Measurements from ENCODE around the gene INMT. TPM values are rescaled to one million over a fixed set of nuclear protein-coding genes. Genes with fewer than 3 reads are reported as not detected.

The INMT gene
- total and polyA plus RNA-seq, 2 donors (not counting 1 experiment from before 2014, with no cell fraction given) = 0.15 TPM; not detected in 1

DNA sequence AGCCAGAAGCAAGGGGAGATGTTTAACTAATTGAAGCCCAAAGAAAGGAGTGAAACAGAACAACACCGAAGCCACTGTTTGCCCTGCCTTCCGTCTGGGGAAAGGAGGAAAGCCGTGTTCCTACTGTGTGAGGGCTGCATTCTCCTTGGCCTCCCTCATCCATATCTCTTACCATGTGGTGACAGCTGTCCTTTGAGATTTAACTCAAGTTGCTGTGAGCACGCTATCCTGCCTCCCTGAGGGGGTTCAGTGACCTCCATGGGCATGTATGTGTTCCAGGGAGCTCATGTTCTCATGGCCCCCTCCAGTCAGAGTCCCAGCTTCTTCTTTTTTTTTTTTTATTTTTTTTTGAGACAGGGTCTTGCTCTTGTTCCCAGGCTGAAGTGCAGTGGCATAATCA is 43.5 kb upstream of the INMT start:
- WGBS (ENCODE audit: insufficient coverage) = 100% methylated on average over 1 of the region's 4 CpGs
- ChIA-PET CTCF (interaction anchor here (1.0 kb wide), 1 partner anchor 31 kb away, joined by 3 read pairs; no protein-coding TSS in a partner anchor), POLR2A (no interaction called here)
- Mint-ChIP-seq H3K9me3 (ENCODE audit: insufficient read depth) (no peaks in the 10 kb centered on the region), H3K4me1 (no peaks in the 10 kb centered on the region), H3K4me3 (no peak overlapping the region), H3K27me3 (peaks cover 4% of the 10 kb centered on the region), H3K27ac (no peak overlapping the region)
- intact Hi-C loops (cut with micrococcal nuclease) = no loop called here
- no peak for DNase-seq
- Histone ChIP-seq H3K9ac (ENCODE audit: low read length) (no peak overlapping the region), H3K4me1 (ENCODE audit: control insufficient read depth in 2 of 2, insufficient read depth in 2 of 2, low read length in 2 of 2) (no peaks in the 10 kb centered on the region), H2AFZ (ENCODE audit: insufficient read depth, low read depth, low read length, poor library complexity, severe bottlenecking) (no peak overlapping the region), H3K9me3 (ENCODE audit: control extremely low read depth in 1 of 3, control insufficient read depth in 2 of 3, insufficient read depth in 1 of 3, low read length in 2 of 3) (peaks cover 0 to 4% (median 0%) of the 10 kb centered on the region in 3 donors), H3K27me3 (replicated peaks in 1 of 4; ENCODE audit: control extremely low read depth in 1 of 4, control insufficient read depth in 3 of 4, insufficient read depth in 4 of 4, low read length in 3 of 4) (no peaks in the 10 kb centered on the region), H3K4me3 (ENCODE audit: control extremely low read depth in 1 of 5, extremely low read depth in 1 of 5, insufficient read depth in 1 of 5, low read depth in 2 of 5, low read length in 4 of 5) (no peak overlapping the region), H3K36me3 (replicated peaks in 1 of 2; ENCODE audit: control extremely low read depth in 1 of 2, control insufficient read depth in 1 of 2, extremely low read depth in 1 of 2, insufficient read depth in 2 of 2, low read length in 1 of 2) (no peaks in the 10 kb centered on the region), H3K27ac (ENCODE audit: low read length in 2 of 2) (no peak overlapping the region), H4K20me1 (ENCODE audit: control insufficient read depth, insufficient read depth, low read length, poor library complexity, severe bottlenecking) (no peaks in the 10 kb centered on the region), H3K79me2 (ENCODE audit: control insufficient read depth, insufficient read depth, low read length) (no peaks in the 10 kb centered on the region), H3K4me2 (replicated peaks; ENCODE audit: low read depth, low read length, poor library complexity, severe bottlenecking) (no peak overlapping the region)
- TF ChIP-seq EZH2 (IDR thresholded peaks at IDR 0.05; ENCODE audit: borderline replicate concordance, insufficient read depth, low read depth, low read length, poor library complexity, severe bottlenecking) = no peak
- ATAC-seq (ENCODE audit: low read depth) = no peak

DNA sequence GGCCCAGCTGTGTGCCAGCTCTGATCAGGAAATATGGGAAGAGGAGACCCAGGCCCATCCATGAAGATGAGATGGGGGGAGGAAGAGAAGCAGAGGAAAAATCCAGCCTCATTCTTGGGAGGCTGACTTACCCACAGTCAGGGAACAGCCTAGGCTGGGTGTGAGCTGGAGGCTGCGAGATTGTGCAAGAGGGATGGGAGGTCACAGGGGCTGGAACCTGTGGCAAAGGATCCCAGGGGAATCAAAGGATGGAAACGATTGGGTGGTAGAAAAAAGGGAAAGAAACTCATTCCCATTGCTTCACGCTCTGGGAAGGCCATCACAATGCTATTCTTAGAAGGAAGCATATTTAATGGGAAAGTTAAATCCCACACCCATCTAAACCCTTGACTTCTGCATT is 43.0 kb upstream of the INMT start:
- H3K4me1 Mint-ChIP-seq = no peaks in the 10 kb centered on the region

More for the DNA sequence above, 43.0 kb upstream of the INMT start:
- no peak overlapping the region for H3K4me3 ChIP-seq (ENCODE audit: control extremely low read depth in 1 of 5, extremely low read depth in 1 of 5, insufficient read depth in 1 of 5, low read depth in 2 of 5, low read length in 4 of 5)
- no peak overlapping the region for H3K27ac ChIP-seq (ENCODE audit: low read length in 2 of 2)
- Mint-ChIP-seq H3K27me3 (peaks cover 4% of the 10 kb centered on the region), H3K4me3 (no peak overlapping the region), H3K9me3 (ENCODE audit: insufficient read depth) (no peaks in the 10 kb centered on the region), H3K27ac (no peak overlapping the region)
- no peaks in the 10 kb centered on the region for H3K27me3 ChIP-seq (replicated peaks in 1 of 4; ENCODE audit: control extremely low read depth in 1 of 4, control insufficient read depth in 3 of 4, insufficient read depth in 4 of 4, low read length in 3 of 4)
- no peaks in the 10 kb centered on the region for H3K79me2 ChIP-seq (ENCODE audit: control insufficient read depth, insufficient read depth, low read length)
- H2AFZ ChIP-seq (ENCODE audit: insufficient read depth, low read depth, low read length, poor library complexity, severe bottlenecking) = no peak overlapping the region
- WGBS (ENCODE audit: insufficient coverage) = 100% methylated on average over 1 of the region's 3 CpGs
- no peaks in the 10 kb centered on the region for H3K36me3 ChIP-seq (replicated peaks in 1 of 2; ENCODE audit: control extremely low read depth in 1 of 2, control insufficient read depth in 1 of 2, extremely low read depth in 1 of 2, insufficient read depth in 2 of 2, low read length in 1 of 2)
- TF ChIP-seq, protein P1, sequence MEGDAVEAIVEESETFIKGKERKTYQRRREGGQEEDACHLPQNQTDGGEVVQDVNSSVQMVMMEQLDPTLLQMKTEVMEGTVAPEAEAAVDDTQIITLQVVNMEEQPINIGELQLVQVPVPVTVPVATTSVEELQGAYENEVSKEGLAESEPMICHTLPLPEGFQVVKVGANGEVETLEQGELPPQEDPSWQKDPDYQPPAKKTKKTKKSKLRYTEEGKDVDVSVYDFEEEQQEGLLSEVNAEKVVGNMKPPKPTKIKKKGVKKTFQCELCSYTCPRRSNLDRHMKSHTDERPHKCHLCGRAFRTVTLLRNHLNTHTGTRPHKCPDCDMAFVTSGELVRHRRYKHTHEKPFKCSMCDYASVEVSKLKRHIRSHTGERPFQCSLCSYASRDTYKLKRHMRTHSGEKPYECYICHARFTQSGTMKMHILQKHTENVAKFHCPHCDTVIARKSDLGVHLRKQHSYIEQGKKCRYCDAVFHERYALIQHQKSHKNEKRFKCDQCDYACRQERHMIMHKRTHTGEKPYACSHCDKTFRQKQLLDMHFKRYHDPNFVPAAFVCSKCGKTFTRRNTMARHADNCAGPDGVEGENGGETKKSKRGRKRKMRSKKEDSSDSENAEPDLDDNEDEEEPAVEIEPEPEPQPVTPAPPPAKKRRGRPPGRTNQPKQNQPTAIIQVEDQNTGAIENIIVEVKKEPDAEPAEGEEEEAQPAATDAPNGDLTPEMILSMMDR (IDR thresholded peaks at IDR 0.05) = no peak
- TF ChIP-seq EZH2 (IDR thresholded peaks at IDR 0.05; ENCODE audit: borderline replicate concordance, insufficient read depth, low read depth, low read length, poor library complexity, severe bottlenecking) = no peak
- ATAC-seq (ENCODE audit: low read depth) = no peak
- intact Hi-C loops (cut with micrococcal nuclease) = no loop called here
- no peaks in the 10 kb centered on the region for H4K20me1 ChIP-seq (ENCODE audit: control insufficient read depth, insufficient read depth, low read length, poor library complexity, severe bottlenecking)
- CTCF ChIA-PET = interaction anchor here (1.0 kb wide), 1 partner anchor 31 kb away, joined by 3 read pairs; no protein-coding TSS in a partner anchor
- POLR2A ChIA-PET = no interaction called here
- no peak overlapping the region for H3K4me2 ChIP-seq (replicated peaks; ENCODE audit: low read depth, low read length, poor library complexity, severe bottlenecking)
- peaks cover 0 to 4% (median 0%) of the 10 kb centered on the region in 3 donors for H3K9me3 ChIP-seq (ENCODE audit: control extremely low read depth in 1 of 3, control insufficient read depth in 2 of 3, insufficient read depth in 1 of 3, low read length in 2 of 3)
- no peak overlapping the region for H3K9ac ChIP-seq (ENCODE audit: low read length)
- no peak for DNase-seq
- no peaks in the 10 kb centered on the region for H3K4me1 ChIP-seq (ENCODE audit: control insufficient read depth in 2 of 2, insufficient read depth in 2 of 2, low read length in 2 of 2)
